IPS-18c (cell line): ENCODE results near the gene MIPOL1.
"Not testable (repeated sequence)": the region's sequence is repeated elsewhere in the genome, so short reads cannot be mapped to it uniquely, and the experiment has no call there.

ENCODE experiments used
- H3K4me3 ChIP-seq: 2 replicates; pipeline ENCODE4 v1.7.0; 2013; ENCODE audit warnings: low read depth, mild to moderate bottlenecking, low read length, moderate library complexity; ENCODE audit not compliant: insufficient read depth
- H3K9me3 ChIP-seq: one replicate; pipeline ENCODE4 v1.6.1; 2013; ENCODE audit warnings: mild to moderate bottlenecking, low read length, moderate library complexity; ENCODE audit not compliant: control insufficient read depth, insufficient read depth

The MIPOL1 gene

GRCh38 chr14:37181441-37181840 lies 16.3 kb upstream of the MIPOL1 start:
- no peak overlapping the region for H3K4me3 ChIP-seq
- no peaks in the 10 kb centered on the region for H3K9me3 ChIP-seq

GRCh38 chr14:37184520-37184919 lies 13.2 kb upstream of the MIPOL1 start:
- not testable (repeated sequence) for H3K9me3 ChIP-seq, H3K4me3 ChIP-seq

- no peaks in the 10 kb centered on the region for H3K9me3 ChIP-seq
Observed at GRCh38 chr14:37185670-37186069, 12.1 kb upstream of the MIPOL1 start.

DNA sequence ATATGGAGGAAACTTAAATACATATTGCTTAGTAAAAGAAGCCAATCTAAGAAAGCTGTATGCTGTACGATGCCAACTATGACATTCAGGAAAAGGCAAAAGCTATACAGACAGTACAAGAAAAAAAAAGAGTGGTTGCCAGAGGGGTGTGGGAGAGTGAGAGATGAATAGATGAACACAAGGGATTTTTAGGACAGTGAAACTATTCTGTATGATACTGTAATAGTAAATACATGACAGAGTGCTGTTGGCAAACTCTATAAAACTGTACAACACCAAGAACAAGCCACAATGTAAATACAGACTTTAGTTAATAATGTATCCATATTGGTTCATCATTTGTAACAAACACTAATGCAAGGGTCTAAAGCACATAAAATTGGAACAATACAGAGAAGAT lies 10.9 kb upstream of the MIPOL1 start:
- H3K9me3 ChIP-seq, result no peaks in the 10 kb centered on the region

More at GRCh38 chr14:37185670-37186069, 12.1 kb upstream of the MIPOL1 start:
- no peak overlapping the region for H3K4me3 ChIP-seq

DNA sequence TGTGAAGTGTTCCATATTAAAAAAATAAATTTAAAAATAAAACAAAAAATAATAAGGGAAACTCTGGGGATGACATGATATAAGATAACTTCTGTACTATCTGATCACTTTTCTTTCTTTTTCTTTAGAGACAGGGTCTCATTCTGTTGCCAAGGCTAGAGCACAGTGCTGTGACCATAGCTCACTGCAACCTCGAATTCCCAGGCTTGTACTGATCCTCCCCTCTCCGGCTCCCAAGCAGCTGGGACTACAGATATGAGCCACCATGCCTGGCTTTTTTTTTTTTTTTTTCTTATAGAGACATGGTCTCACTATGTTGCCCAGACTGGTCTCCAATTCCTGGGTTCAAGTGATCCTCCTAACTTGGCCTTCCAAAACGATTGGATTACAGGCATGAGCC lies 10.4 kb upstream of the MIPOL1 start:
- H3K4me3 ChIP-seq, result no peak overlapping the region
- H3K9me3 ChIP-seq, result no peaks in the 10 kb centered on the region

More for the DNA sequence above, 10.9 kb upstream of the MIPOL1 start:
- no peak overlapping the region for H3K4me3 ChIP-seq

- not testable (repeated sequence) for H3K9me3 ChIP-seq, H3K4me3 ChIP-seq
Observed at GRCh38 chr14:37187840-37188577, 9.7 kb upstream of the MIPOL1 start.

DNA sequence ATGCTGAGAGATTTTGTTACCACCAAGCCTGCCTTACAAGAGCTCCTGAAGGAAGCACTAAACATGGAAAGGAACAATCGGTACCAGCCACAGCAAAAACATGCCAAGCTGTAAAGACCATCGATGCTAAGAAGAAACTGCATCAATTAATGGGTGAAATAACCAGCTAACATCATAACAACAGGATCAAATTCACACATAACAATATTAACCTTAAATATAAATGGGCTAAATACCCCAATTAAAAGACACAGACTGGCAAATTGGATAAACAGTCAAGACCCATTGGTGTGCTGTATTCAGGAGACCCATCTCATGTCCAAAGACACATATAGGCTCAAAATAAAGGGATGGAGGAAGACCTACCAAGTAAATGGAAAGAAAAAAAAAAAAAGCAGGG lies 8.0 kb upstream of the MIPOL1 start:
- not testable (repeated sequence) for H3K9me3 ChIP-seq, H3K4me3 ChIP-seq

DNA sequence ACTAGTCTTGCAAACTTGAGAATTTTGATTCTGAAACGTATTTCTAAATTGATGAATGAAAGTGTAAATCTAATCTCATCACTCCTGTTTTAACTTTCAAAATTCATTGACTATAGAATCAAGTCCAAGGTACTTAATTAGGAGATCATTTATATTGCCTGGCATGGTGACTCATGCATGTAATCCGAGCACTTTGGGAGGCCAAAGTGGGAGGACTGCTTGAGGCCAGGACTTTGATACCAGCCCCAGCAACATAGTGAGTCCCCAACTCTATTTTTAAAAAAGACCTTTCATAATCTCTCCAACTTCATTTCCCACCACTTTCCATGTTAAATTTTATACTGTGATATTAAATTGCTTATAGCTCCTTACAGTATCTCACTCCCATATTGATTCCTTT lies 3.0 kb upstream of the MIPOL1 start:
- no peaks in the 10 kb centered on the region for H3K9me3 ChIP-seq
- no peak overlapping the region for H3K4me3 ChIP-seq

DNA sequence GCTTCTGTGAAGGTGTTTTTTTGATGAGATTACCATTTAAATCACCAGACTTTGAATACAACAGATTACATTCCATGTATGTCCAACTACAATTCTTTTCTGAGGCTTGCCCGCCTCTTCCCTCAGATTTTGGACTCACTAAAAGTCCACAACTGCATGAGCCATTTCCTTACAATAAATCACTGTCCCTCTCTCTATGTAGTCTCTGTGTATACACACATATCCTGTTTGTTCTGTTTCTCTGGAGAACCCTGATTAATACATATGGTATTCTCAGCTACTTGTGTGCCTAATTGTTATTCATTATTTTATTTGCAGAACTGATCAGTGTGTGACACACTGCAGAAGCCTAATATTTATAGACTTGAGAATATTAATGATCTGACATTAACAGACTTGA lies 2.4 kb upstream of the MIPOL1 start:
- Histone ChIP-seq H3K9me3 (no peaks in the 10 kb centered on the region), H3K4me3 (no peak overlapping the region)

DNA sequence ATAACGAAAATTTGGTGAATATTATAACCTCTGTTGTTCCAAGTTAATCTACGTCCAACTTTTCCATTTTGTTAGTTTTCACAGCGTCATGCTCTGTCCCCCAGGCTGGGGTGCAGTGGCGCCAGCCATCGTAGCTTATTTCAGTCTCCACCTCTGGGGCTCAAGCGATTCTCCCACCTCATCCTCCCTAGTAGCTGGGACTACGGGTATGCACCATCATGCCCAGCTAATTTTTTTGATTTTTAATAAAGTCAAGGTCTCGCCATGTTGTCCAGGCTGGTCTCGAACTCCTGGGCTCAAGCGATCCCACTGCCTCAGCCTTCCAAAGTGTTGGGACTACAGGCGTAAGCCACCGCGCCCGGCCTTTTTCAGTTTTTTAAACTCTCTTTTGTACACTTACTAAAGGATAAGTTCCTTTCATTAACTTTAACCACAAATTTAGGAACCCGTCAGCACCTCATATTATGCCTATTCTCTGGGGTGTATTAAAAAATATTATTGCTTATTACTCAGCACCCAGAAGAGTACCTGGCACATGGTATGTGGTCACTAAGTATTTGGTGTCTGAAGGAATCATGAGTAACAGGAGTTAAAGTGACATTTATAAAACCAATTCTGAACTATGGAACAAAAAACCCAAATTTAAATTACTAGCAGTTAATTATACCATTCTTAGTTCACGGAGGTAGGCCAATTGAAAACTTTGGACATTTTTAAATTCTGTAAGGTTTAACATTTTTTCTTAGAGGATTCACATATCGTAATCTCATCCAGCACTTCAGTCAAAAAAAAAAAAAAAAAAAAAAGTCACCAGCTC lies 925 bp upstream of the MIPOL1 start:
- Histone ChIP-seq H3K9me3 (no peaks in the 10 kb centered on the region), H3K4me3 (peak overlapping the region; percentile 91)

- Histone ChIP-seq H3K9me3 (no peaks in the 10 kb centered on the region), H3K4me3 (peak overlapping the region; percentile 91)
Observed at GRCh38 chr14:37198273-37198598, 499 bp downstream of the MIPOL1 start.

- H3K4me3 ChIP-seq, result no peak overlapping the region
Observed at GRCh38 chr14:37198907-37199306, 1.2 kb downstream of the MIPOL1 start.

DNA sequence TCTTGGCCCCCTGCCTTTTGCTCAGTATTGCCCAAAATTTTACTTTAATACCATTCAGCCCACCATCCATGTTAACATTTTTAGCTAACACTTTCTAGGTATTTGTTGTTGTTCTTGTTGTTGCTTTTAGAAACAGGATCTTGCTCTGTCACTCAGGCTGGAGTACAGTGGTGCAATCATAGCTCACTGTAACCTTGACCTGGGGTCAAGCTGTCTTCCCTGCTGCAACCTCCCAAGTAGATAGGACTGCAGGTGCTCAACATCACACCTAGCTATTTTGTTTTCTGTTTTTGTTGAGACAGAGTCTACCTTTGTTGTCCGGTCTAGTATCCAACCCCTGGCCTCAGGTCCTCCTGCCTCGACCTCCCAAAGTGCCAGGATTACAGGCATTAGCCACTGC lies 4.0 kb downstream of the MIPOL1 start:
- Histone ChIP-seq H3K9me3 (peaks cover 11% of the 10 kb centered on the region), H3K4me3 (no peak overlapping the region)

More at GRCh38 chr14:37198907-37199306, 1.2 kb downstream of the MIPOL1 start:
- no peaks in the 10 kb centered on the region for H3K9me3 ChIP-seq

DNA sequence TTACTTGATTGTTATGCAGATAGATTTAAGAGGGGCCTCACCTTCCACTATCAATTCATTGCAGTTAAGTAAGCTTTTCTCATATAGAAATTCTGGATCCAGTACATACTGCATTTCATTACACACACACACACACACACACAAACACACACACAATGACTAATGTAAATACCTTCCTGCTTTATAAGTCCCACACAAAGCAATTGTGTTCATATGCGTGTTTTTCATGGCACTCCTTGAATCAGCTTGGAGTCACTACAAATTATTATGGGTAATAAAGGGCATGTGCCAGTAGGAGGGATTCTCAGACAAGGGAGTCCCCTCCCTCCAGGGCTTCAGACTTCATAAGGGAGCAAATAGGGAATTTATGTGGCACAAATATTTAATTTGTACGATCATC lies 4.5 kb downstream of the MIPOL1 start:
- H3K9me3 ChIP-seq, result peaks cover 15% of the 10 kb centered on the region
- H3K4me3 ChIP-seq, result no peak overlapping the region

GRCh38 chr14:37202812-37203211 lies 5.1 kb downstream of the MIPOL1 start:
- H3K4me3 ChIP-seq, result no peak overlapping the region

GRCh38 chr14:37203423-37203822 lies 5.7 kb downstream of the MIPOL1 start:
- Histone ChIP-seq H3K9me3 (peaks cover 15% of the 10 kb centered on the region), H3K4me3 (no peak overlapping the region)

More at GRCh38 chr14:37202812-37203211, 5.1 kb downstream of the MIPOL1 start:
- H3K9me3 ChIP-seq, result peaks cover 15% of the 10 kb centered on the region

DNA sequence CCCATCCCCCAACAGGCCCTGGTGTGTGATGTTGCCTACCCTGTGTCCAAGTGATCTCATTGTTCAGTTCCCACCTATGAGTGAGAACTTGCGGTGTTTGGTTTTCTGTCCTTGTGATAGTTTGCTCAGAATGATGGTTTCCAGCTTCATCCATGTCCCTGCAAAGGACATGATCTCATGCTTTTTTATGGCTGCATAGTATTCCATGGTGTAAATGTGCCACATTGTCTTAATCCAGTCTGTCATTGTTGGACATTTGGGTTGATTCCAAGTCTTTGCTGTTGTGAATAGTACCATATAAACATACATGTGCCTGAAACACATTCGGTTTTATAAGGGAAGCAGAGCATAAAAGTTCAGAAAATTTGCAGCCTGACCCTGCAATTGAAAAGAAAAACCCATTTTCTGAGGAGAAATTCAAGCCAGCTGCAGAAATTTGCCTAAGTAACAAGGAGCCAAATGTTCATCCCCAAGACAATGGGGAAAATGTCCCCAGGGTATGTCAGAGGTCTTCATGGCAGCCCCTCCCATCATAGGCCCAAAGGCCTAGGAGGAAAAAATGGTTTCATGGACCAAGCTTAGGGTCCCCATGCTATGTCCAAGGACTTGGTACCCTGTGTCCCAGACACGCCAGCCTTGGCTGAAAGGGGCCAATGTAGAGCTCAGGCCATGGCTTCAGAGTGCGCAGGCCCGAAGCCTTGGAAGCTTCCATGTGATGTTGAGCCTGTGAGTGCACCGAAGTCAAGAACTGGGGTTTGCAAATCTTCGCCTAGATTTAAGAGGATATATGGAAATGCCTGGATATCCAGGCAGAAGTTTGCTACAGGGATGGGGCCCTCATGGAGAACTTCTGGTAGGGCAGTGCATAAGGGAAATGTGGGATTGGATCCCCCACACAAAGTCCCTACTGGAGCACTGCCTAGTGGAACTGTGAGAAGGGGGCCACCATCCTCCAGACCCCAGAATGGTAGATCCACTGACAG lies 8.2 kb downstream of the MIPOL1 start:
- H3K4me3 ChIP-seq, result not testable (repeated sequence)
- peaks cover 15% of the 10 kb centered on the region for H3K9me3 ChIP-seq
